Tibial nerve (tissue), 3 donors: ENCODE data around the gene DGCR2.
"Not testable (repeated sequence)": the region's sequence is repeated elsewhere in the genome, so short reads cannot be mapped to it uniquely, and the experiment has no call there.

Experiments used
- POLR2A ChIP-seq, 2 donors: fragments of 450-650 bp; IDR thresholded peaks; one replicate each; pipeline ENCODE4 v1.6.1; 2017; ENCODE audit warnings: antibody characterized with exemption in 2 of 2, mild to moderate bottlenecking in 2 of 2, moderate library complexity in 2 of 2
- TF ChIP-seq, protein P1 (sequence below), 5 experiments: fragments of 200-600 bp in 3 of 5; fragments of 450-650 bp in 2 of 5; sonication (generic) in 3 of 5; IDR thresholded peaks; one replicate each; pipeline ENCODE4 v1.5.1; 2016 to 2019; ENCODE audit warnings: antibody characterized with exemption in 5 of 5, mild to moderate bottlenecking in 3 of 5, moderate library complexity in 2 of 5

DNA sequence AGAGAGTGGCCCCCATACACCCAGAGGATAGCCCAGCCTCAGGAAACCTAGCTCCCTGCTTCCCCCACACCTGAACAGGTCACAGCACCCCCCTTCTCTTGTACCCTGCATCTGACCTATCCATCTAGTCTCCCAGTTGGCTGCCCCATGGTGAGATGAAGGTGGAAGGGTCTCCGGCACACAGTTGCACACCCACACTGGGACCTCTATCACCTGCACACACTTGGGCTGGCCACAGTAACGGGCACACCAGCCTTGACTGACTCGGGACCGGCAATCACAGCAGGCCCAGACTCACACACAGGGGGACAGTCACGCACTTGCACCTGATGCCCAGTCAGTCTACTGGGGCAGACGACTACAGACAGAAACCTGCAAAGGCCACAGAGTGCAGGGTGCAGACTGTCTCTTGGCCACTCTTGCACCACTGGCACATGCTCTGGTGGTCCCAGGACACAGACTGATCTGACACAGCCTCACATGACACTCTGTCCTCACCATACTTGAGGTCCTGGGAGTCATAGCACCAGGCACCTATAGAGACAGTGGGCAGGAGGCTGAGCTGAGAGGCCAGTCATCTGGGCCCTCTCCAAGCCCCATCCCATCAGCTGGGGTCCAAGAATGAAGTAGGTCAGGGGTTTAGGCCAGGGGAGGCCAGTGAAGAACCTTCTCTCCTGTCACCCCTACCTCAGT is 88.0 kb downstream of the DGCR2 start:
- TF ChIP-seq POLR2A (IDR thresholded peaks at IDR 0.05): not testable (repeated sequence)
- TF ChIP-seq, protein P1, sequence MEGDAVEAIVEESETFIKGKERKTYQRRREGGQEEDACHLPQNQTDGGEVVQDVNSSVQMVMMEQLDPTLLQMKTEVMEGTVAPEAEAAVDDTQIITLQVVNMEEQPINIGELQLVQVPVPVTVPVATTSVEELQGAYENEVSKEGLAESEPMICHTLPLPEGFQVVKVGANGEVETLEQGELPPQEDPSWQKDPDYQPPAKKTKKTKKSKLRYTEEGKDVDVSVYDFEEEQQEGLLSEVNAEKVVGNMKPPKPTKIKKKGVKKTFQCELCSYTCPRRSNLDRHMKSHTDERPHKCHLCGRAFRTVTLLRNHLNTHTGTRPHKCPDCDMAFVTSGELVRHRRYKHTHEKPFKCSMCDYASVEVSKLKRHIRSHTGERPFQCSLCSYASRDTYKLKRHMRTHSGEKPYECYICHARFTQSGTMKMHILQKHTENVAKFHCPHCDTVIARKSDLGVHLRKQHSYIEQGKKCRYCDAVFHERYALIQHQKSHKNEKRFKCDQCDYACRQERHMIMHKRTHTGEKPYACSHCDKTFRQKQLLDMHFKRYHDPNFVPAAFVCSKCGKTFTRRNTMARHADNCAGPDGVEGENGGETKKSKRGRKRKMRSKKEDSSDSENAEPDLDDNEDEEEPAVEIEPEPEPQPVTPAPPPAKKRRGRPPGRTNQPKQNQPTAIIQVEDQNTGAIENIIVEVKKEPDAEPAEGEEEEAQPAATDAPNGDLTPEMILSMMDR (IDR thresholded peaks at IDR 0.05): not testable (repeated sequence)
